ENCODE data around the gene SMYD2.

The SMYD2 gene

DNA sequence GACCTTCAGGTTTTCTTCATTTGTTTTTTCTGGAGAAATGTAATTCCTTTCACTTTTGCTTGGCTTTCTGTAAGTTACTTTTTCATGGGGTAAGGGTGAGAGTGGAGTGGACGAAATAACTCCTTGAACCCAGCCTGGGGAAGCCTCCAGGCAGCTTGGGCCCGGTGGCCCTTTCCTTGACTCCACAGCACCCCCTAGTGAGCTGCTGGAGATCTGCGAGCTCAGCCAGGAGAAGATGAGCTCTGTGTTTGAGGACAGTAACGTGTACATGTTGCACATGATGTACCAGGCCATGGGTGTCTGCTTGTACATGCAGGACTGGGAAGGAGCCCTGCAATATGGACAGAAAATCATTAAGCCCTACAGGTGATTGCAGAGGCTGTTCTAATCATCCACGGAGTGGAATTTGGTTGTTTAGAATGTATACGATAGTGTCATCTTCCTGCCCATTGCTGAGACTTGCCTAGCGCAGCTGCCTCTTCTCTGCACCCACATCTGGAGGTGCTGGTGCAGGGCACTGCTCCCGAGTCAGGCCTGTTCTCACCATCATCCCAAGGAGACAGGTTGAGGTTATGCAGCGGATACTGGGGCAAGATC is 51.0 kb downstream of the SMYD2 start:
- TF ChIP-seq, protein P1, sequence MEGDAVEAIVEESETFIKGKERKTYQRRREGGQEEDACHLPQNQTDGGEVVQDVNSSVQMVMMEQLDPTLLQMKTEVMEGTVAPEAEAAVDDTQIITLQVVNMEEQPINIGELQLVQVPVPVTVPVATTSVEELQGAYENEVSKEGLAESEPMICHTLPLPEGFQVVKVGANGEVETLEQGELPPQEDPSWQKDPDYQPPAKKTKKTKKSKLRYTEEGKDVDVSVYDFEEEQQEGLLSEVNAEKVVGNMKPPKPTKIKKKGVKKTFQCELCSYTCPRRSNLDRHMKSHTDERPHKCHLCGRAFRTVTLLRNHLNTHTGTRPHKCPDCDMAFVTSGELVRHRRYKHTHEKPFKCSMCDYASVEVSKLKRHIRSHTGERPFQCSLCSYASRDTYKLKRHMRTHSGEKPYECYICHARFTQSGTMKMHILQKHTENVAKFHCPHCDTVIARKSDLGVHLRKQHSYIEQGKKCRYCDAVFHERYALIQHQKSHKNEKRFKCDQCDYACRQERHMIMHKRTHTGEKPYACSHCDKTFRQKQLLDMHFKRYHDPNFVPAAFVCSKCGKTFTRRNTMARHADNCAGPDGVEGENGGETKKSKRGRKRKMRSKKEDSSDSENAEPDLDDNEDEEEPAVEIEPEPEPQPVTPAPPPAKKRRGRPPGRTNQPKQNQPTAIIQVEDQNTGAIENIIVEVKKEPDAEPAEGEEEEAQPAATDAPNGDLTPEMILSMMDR (conservative IDR thresholded peaks at IDR 0.05; ENCODE audit: low read depth): peak; percentile 77
- peak; percentile 55 for DNase-seq (ENCODE audit: low spot score)
- H3K27ac ChIP-seq: peak overlapping the region; percentile 25; the same call in 1 of the 2 replicates
- CTCF ChIA-PET: interaction anchor here (0.6 to 4.6 kb wide), 19 partner anchors 9 to 262 kb away, joined by 3 to 70 read pairs (median 4); no protein-coding TSS in a partner anchor
- POLR2A ChIA-PET (ENCODE audit: low non-redundant PET): no interaction called here

DNA sequence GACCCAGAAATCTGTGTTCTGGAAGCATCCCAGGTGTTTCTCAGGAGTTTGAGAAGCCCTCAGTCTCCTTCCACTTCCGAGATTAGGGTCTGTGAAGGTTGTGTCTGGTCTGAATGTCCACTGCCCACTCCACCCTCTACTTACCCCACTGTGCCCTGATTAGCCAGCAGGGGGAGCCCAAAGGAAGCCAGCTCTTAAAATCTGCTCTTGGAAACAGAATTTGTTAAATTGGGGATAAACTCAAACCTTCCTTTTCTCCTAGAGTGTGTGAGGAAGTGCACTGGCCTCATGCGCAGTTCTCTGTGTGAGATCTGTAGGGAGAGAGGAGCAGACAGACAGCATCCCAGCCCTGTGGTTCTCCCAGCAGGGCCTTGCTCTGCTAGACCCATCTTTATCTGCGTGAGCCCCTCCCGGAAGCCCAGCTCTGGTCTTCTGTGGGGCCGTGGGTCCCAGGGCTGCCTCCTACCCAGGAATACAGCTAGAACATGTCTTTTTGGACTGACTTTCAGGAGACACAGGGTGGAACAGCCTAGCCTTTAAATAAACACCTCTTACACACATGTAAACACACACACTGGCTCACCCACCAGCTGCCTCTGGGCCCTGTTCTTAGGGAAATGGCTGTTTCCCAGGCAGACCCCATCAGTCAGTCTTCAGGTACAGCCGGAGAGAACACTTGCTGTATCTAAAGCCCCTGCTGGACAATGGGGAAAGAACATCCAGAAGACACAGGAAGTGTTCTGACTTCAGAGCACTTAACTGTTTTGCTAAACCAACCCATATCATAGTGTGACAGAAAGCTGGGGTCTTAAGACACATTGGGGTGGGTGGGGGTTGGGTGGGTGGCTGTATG is 52.2 kb downstream of the SMYD2 start:
- peak; percentile 63 for DNase-seq (ENCODE audit: low spot score)
- TF ChIP-seq, protein P1 (conservative IDR thresholded peaks at IDR 0.05; ENCODE audit: low read depth): peak; percentile 88
- peak overlapping the region; percentile 66 for H3K27ac ChIP-seq
- ChIA-PET CTCF (interaction anchor here (0.5 to 2.6 kb wide), 22 partner anchors 9 to 1683 kb away, joined by 3 to 31 read pairs (median 4); partner anchors contain the start of gene PTPN14), POLR2A (ENCODE audit: low non-redundant PET) (no interaction called here)

DNA sequence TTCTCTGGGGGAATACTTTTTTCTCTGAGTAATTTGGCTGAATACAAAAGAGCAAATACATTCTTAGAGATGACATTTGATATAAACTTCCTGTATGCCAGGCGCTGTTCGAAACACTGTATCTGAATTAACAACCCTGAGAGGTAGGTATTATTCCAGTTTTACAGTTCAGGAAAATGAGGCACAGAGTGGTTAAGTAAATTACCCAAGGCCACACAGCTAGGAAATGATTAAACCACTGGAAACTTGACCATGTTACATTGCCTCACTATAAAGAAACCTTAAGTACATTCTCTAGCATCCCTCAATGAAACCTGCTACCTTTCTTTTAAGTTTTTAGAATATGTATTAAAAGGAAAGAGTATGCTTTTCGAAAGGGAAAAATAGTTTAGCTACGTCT is 54.6 kb downstream of the SMYD2 start:
- TF ChIP-seq, protein P1 (conservative IDR thresholded peaks at IDR 0.05; ENCODE audit: low read depth): no peak
- ChIA-PET CTCF (no interaction called here), POLR2A (ENCODE audit: low non-redundant PET) (no interaction called here)
- no peak overlapping the region for H3K27ac ChIP-seq
- DNase-seq (ENCODE audit: low spot score): no peak

DNA sequence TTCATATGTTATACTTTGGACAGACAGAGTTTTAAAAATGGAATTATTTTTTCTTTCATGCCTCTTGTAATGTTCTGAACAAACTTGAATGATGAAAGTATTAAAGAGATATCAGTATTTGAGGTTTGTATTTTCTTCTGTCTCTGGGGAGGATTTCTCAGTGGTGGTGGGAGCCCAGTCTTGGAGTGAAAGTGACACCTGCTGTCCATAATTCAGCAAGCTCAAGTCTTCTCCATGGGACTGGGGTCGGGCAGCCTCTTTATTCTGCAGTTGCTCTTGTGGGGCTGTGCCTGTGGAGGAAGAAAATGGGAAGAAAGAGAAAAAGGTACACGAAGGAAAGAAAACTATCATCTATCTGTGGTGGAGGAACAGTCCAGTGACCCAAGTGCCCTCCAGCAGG is 56.1 kb downstream of the SMYD2 start:
- H3K27ac ChIP-seq: no peak overlapping the region
- TF ChIP-seq, protein P1 (conservative IDR thresholded peaks at IDR 0.05; ENCODE audit: low read depth): no peak
- POLR2A ChIA-PET (ENCODE audit: low non-redundant PET): no interaction called here
- DNase-seq (ENCODE audit: low spot score): no peak
- CTCF ChIA-PET: interaction anchor here (1.2 kb wide), 1 partner anchor 8 kb away, joined by 3 read pairs; no protein-coding TSS in a partner anchor

DNA sequence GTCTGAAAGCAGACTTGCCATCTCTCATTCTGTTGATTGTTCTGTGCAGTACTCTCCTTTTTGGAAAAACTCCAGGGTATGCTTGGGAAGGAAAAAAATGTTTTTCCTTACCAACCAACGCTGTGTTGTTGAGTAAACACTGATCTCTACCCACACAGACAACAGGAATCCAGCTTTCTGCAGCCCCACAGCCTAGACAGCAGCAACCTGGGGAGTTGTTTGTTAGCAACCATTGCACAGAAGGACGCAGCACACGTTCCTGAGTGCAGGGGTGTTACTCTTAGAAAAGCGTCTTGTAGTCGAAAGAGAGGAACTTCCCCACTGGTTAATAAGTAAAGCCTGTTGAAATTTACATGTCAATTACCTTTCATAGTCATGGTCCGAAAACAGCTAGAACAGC is 56.6 kb downstream of the SMYD2 start:
- no peak overlapping the region for H3K27ac ChIP-seq
- POLR2A ChIA-PET (ENCODE audit: low non-redundant PET): no interaction called here
- CTCF ChIA-PET: interaction anchor here (1.2 kb wide), 2 partner anchors 9 to 290 kb away, joined by 3 read pairs; no protein-coding TSS in a partner anchor
- no peak for DNase-seq (ENCODE audit: low spot score)
- TF ChIP-seq, protein P1 (conservative IDR thresholded peaks at IDR 0.05; ENCODE audit: low read depth): no peak

DNA sequence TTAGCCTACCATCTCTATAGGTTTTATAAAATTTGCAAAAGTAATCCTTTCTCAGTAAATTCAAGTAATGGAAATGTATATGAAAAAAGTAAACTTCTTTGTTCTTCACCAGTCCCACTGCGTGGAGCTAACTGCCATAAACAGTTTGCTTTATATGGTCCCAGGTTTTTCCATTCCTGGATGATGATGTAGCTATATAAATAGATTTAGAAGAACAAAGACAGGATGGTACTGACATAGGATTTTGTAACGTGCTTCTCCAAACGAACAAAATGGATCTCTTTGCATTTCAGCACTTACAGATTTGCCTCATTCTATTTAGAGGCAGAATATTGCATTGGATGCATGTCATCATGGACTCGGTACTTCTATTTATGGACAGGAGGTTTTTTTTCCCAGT is 57.3 kb downstream of the SMYD2 start:
- ChIA-PET CTCF (interaction anchor here (1.2 kb wide), 1 partner anchor 290 kb away, joined by 3 read pairs; no protein-coding TSS in a partner anchor), POLR2A (ENCODE audit: low non-redundant PET) (no interaction called here)
- H3K27ac ChIP-seq: no peak overlapping the region
- DNase-seq (ENCODE audit: low spot score): no peak
- TF ChIP-seq, protein P1 (conservative IDR thresholded peaks at IDR 0.05; ENCODE audit: low read depth): no peak

Measured in RWPE1 (cell line).